HEK293 (cell line): Measurements from ENCODE around the gene FAM209A.

Experiments
- CTCF ChIA-PET: fragments of 350-600 bp; formaldehyde crosslinking; extraction: SDS; loops from one replicate; lab custom pipeline; 2021; ENCODE audit warnings: antibody characterized with exemption; lab: Yijun Ruan, JAX
- POLR2A ChIA-PET: fragments of 300-600 bp; formaldehyde crosslinking; extraction: SDS; loops from one replicate; lab custom pipeline; 2020; ENCODE audit warnings: antibody characterized with exemption, inconsistent platforms; lab: Yijun Ruan, JAX
- H3K27ac ChIP-seq: fragments of 200-500 bp; sonication (Bioruptor generic); 2 replicates; pipeline ENCODE4 v1.5.1; 2014; ENCODE audit warnings: low read depth, low read length, control low read depth, inconsistent platforms; ENCODE audit errors: extremely low read depth
- H3K36me3 ChIP-seq, 2 experiments: fragments of 200-500 bp in 1 of 2; sonication (Bioruptor generic) in 1 of 2; 1 replicate in 1 of 2; 2 replicates in 1 of 2; pipeline ENCODE4 v1.5.1; 2014 to 2017; ENCODE audit warnings: inconsistent platforms in 2 of 2, low read length in 2 of 2; ENCODE audit not compliant: control insufficient read depth in 2 of 2, insufficient read depth in 1 of 2
- H3K4me1 ChIP-seq: fragments of 200-500 bp; sonication (Bioruptor generic); 2 replicates; pipeline ENCODE4 v1.5.1; 2014; ENCODE audit warnings: mild to moderate bottlenecking, low read length, inconsistent platforms; ENCODE audit not compliant: control insufficient read depth, insufficient read depth
- H3K4me3 ChIP-seq: 2 replicates; pipeline ENCODE4 v1.5.1; 2011; ENCODE audit warnings: low read depth, mild to moderate bottlenecking, control low read depth, low read length, moderate library complexity
- H3K9me3 ChIP-seq: fragments of 200-500 bp; sonication (Bioruptor generic); 2 replicates; pipeline ENCODE4 v1.5.1; 2014; ENCODE audit warnings: low read depth, low read length, inconsistent platforms; ENCODE audit not compliant: control insufficient read depth, insufficient read depth
- HIC1 ChIP-seq: fragments of 450-650 bp; formaldehyde crosslinking; IDR thresholded peaks from 2 replicates; pipeline ENCODE4 v1.5.1; 2016; ENCODE audit warnings: missing biosample characterization, missing genetic modification characterization
- KLF16 ChIP-seq: fragments of 450-650 bp; formaldehyde crosslinking; IDR thresholded peaks from 2 replicates; pipeline ENCODE4 v1.5.1; 2017; ENCODE audit warnings: missing biosample characterization, missing genetic modification characterization
- MZF1 ChIP-seq: fragments of 450-650 bp; formaldehyde crosslinking; IDR thresholded peaks from 2 replicates; pipeline ENCODE4 v1.5.1; 2017; ENCODE audit warnings: missing biosample characterization, missing genetic modification characterization, borderline replicate concordance
- RBAK ChIP-seq: fragments of 450-650 bp; formaldehyde crosslinking; IDR thresholded peaks from 2 replicates; pipeline ENCODE4 v1.5.1; 2016; ENCODE audit warnings: missing biosample characterization, missing genetic modification characterization
- ZBTB17 ChIP-seq: fragments of 450-650 bp; formaldehyde crosslinking; IDR thresholded peaks from 2 replicates; pipeline ENCODE4 v1.5.1; 2016; ENCODE audit warnings: missing biosample characterization, missing genetic modification characterization
- ZFP3 ChIP-seq: fragments of 450-650 bp; formaldehyde crosslinking; IDR thresholded peaks from 2 replicates; pipeline ENCODE4 v1.5.1; 2016; ENCODE audit warnings: low read depth, missing biosample characterization, missing genetic modification characterization
- ZFP37 ChIP-seq: fragments of 450-650 bp; formaldehyde crosslinking; IDR thresholded peaks from 2 replicates; pipeline ENCODE4 v1.5.1; 2016; ENCODE audit warnings: missing biosample characterization, missing genetic modification characterization
- ZNF133 ChIP-seq: fragments of 450-650 bp; formaldehyde crosslinking; IDR thresholded peaks from 2 replicates; pipeline ENCODE4 v1.5.1; 2016; ENCODE audit warnings: missing biosample characterization, missing genetic modification characterization
- ZNF138 ChIP-seq: fragments of 450-650 bp; formaldehyde crosslinking; IDR thresholded peaks from 2 replicates; pipeline ENCODE4 v1.5.1; 2016; ENCODE audit warnings: missing biosample characterization, missing genetic modification characterization, borderline replicate concordance
- ZNF146 ChIP-seq: fragments of 450-650 bp; formaldehyde crosslinking; IDR thresholded peaks from 2 replicates; pipeline ENCODE4 v1.5.1; 2016; ENCODE audit warnings: missing biosample characterization, missing genetic modification characterization
- ZNF169 ChIP-seq: fragments of 450-650 bp; formaldehyde crosslinking; IDR thresholded peaks from 2 replicates; pipeline ENCODE4 v1.5.1; 2016; ENCODE audit warnings: missing biosample characterization, missing genetic modification characterization
- ZNF23 ChIP-seq: fragments of 450-650 bp; formaldehyde crosslinking; IDR thresholded peaks from 2 replicates; pipeline ENCODE4 v1.5.1; 2016; ENCODE audit warnings: missing biosample characterization, missing genetic modification characterization, borderline replicate concordance
- ZNF26 ChIP-seq: fragments of 450-650 bp; formaldehyde crosslinking; IDR thresholded peaks from 2 replicates; pipeline ENCODE4 v1.5.1; 2016; ENCODE audit warnings: missing biosample characterization, missing genetic modification characterization
- ZNF302 ChIP-seq: fragments of 450-650 bp; formaldehyde crosslinking; IDR thresholded peaks from 2 replicates; pipeline ENCODE4 v1.5.1; 2016; ENCODE audit warnings: missing biosample characterization, missing genetic modification characterization, low read depth
- ZNF391 ChIP-seq: fragments of 450-650 bp; formaldehyde crosslinking; IDR thresholded peaks from 2 replicates; pipeline ENCODE4 v1.5.1; 2016; ENCODE audit warnings: low read depth, missing biosample characterization, missing genetic modification characterization, borderline replicate concordance
- ZNF394 ChIP-seq: fragments of 450-650 bp; formaldehyde crosslinking; IDR thresholded peaks from 2 replicates; pipeline ENCODE4 v1.5.1; 2016; ENCODE audit warnings: missing biosample characterization, missing genetic modification characterization, mild to moderate bottlenecking, moderate library complexity, borderline replicate concordance
- ZNF416 ChIP-seq: fragments of 450-650 bp; formaldehyde crosslinking; IDR thresholded peaks from 2 replicates; pipeline ENCODE4 v1.5.1; 2016; ENCODE audit warnings: missing biosample characterization, missing genetic modification characterization
- ZNF449 ChIP-seq: fragments of 450-650 bp; formaldehyde crosslinking; IDR thresholded peaks from 2 replicates; pipeline ENCODE4 v1.5.1; 2017; ENCODE audit warnings: missing biosample characterization, mild to moderate bottlenecking, missing genetic modification characterization, moderate library complexity
- ZNF530 ChIP-seq: fragments of 450-650 bp; formaldehyde crosslinking; IDR thresholded peaks from 2 replicates; pipeline ENCODE4 v1.5.1; 2016; ENCODE audit warnings: low read depth, missing biosample characterization, missing genetic modification characterization
- ZNF623 ChIP-seq: fragments of 450-650 bp; formaldehyde crosslinking; IDR thresholded peaks from 2 replicates; pipeline ENCODE4 v1.5.1; 2016; ENCODE audit warnings: missing biosample characterization, missing genetic modification characterization
- ZNF692 ChIP-seq: fragments of 450-650 bp; formaldehyde crosslinking; IDR thresholded peaks from 2 replicates; pipeline ENCODE4 v1.5.1; 2016; ENCODE audit warnings: missing biosample characterization, missing genetic modification characterization
- ZNF707 ChIP-seq: fragments of 450-650 bp; formaldehyde crosslinking; IDR thresholded peaks from 2 replicates; pipeline ENCODE4 v1.5.1; 2016; ENCODE audit warnings: missing biosample characterization, missing genetic modification characterization
- ZNF747 ChIP-seq: fragments of 450-650 bp; formaldehyde crosslinking; IDR thresholded peaks from 2 replicates; pipeline ENCODE4 v1.5.1; 2016; ENCODE audit warnings: missing biosample characterization, missing genetic modification characterization
- ZNF776 ChIP-seq: fragments of 450-650 bp; formaldehyde crosslinking; IDR thresholded peaks from 2 replicates; pipeline ENCODE4 v1.5.0; 2017; ENCODE audit warnings: missing biosample characterization, missing genetic modification characterization, borderline replicate concordance
- TF ChIP-seq, protein P1 (sequence below): sonication (generic); formaldehyde crosslinking; IDR thresholded peaks from 2 replicates; pipeline ENCODE4 v1.8.1; 2022; ENCODE audit warnings: mild to moderate bottlenecking, moderate library complexity, missing genetic modification reagents

The FAM209A gene

DNA sequence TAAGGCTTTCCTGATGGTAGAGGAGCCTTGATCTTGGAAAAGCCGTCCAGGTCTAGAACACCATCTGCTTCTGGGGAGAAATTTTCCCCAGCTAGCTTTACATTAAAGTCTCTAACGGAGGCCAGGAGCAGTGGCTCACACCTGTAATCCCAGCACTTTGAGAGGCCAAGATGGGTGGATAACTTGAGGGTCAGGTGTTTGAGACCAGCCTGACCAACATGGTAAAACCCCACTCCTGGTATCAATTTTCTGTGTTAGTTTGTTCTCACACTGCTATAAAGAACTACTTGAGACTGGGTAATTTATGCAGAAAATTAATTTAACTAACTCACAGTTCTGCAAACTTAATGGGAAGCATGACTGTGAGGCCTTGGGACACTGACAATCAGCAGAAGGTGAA is 46.3 kb downstream of the FAM209A start:
- ChIA-PET CTCF (interaction anchor here (2.1 kb wide), 1 partner anchor 20 kb away, joined by 8 read pairs; no protein-coding TSS in a partner anchor), POLR2A (no interaction called here)
- peak; percentile 66; the same call in 1 of the 2 replicates for TF ChIP-seq ZNF707 (tag by site-specific recombination)
- TF ChIP-seq ZNF692 (tag by site-specific recombination), result no peak

GRCh38 chr20:56572172-56572571 is 47.6 kb downstream of the FAM209A start:
- H3K4me3 ChIP-seq, result no peak overlapping the region
- no peaks in the 10 kb centered on the region for H3K9me3 ChIP-seq
- no peaks in the 10 kb centered on the region for H3K4me1 ChIP-seq
- TF ChIP-seq ZNF530 (tag by site-specific recombination) (no peak), ZFP3 (tag by site-specific recombination) (no peak), ZNF747 (tag by site-specific recombination) (no peak), ZNF302 (tag by site-specific recombination) (no peak), ZNF623 (no peak), ZNF394 (tag by site-specific recombination) (no peak), ZNF23 (tag by site-specific recombination) (no peak), KLF16 (no peak), RBAK (tag by site-specific recombination) (no peak), HIC1 (tag by site-specific recombination) (no peak), ZNF26 (no peak)
- TF ChIP-seq, all 188 proteins: peak for 0
- POLR2A ChIA-PET, result no interaction called here
- Histone ChIP-seq H3K27ac (no peak overlapping the region), H3K36me3 (no peaks in the 10 kb centered on the region)
- CTCF ChIA-PET, result interaction anchor here (0.7 to 2.1 kb wide), 2 partner anchors 22 to 136 kb away, joined by 5 to 8 read pairs; no protein-coding TSS in a partner anchor

More for the DNA sequence above, 46.3 kb downstream of the FAM209A start:
- Histone ChIP-seq H3K4me3 (no peak overlapping the region), H3K36me3 (no peaks in the 10 kb centered on the region), H3K4me1 (peaks cover 4% of the 10 kb centered on the region; the same call in 1 of the 2 replicates), H3K27ac (no peak overlapping the region), H3K9me3 (no peaks in the 10 kb centered on the region)

DNA sequence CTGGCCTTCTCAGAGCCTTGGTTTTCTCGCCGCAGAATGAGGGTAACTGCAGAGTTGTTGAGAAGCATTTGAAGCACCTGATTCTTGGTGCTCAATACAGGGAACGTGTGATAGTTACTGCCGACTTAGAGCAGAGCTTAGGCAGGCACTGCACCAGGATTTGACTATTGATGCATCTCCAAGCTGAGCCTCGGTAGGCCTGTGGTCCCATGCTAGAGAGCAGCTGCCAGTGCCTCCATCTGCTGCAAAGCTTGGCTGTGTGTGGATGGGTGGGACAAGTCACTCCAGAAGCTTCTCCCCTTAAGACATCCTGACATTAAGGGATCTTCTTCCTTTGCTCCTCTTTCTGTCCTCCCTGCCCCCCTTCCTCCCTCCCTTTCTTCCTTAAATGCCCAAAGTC is 49.4 kb downstream of the FAM209A start:
- ChIA-PET POLR2A (no interaction called here), CTCF (interaction anchor here (1.1 kb wide), 1 partner anchor 23 kb away, joined by 6 read pairs; no protein-coding TSS in a partner anchor)
- Histone ChIP-seq H3K4me1 (no peaks in the 10 kb centered on the region), H3K9me3 (no peaks in the 10 kb centered on the region), H3K27ac (no peak overlapping the region), H3K4me3 (no peak overlapping the region), H3K36me3 (no peaks in the 10 kb centered on the region)
- no peak for TF ChIP-seq ZNF169 (tag by site-specific recombination)
- no peak for TF ChIP-seq ZBTB17 (tag by site-specific recombination)
- TF ChIP-seq ZFP37 (tag by site-specific recombination), result no peak
- TF ChIP-seq MZF1 (tag by site-specific recombination), result no peak
- no peak for TF ChIP-seq ZNF138
- no peak for TF ChIP-seq ZNF776 (tag by site-specific recombination)
- no peak for TF ChIP-seq ZNF133 (tag by site-specific recombination)
- TF ChIP-seq ZNF391, result no peak
- TF ChIP-seq ZNF416 (tag by site-specific recombination), result no peak
- no peak for TF ChIP-seq ZNF449 (tag by site-specific recombination)
- no peak for TF ChIP-seq ZNF146 (tag by site-specific recombination)
- TF ChIP-seq, protein P1, sequence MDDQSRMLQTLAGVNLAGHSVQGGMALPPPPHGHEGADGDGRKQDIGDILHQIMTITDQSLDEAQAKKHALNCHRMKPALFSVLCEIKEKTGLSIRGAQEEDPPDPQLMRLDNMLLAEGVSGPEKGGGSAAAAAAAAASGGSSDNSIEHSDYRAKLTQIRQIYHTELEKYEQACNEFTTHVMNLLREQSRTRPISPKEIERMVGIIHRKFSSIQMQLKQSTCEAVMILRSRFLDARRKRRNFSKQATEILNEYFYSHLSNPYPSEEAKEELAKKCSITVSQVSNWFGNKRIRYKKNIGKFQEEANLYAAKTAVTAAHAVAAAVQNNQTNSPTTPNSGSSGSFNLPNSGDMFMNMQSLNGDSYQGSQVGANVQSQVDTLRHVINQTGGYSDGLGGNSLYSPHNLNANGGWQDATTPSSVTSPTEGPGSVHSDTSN (CRISPR knock-in tag), result no peak
